ENCODE data around the gene MSL3B.

The MSL3B gene

GRCh38 chr2:233912691-233913423 lies 44.7 kb upstream of the MSL3B start:
- H3K79me2 ChIP-seq (ENCODE audit: low read depth) = no peaks in the 10 kb centered on the region
- no peaks in the 10 kb centered on the region for H3K4me1 ChIP-seq (replicated peaks; ENCODE audit: insufficient read depth)
- DNase-seq = peak in 1 of 2 experiments; percentile 54
- H3K9me2 ChIP-seq (ENCODE audit: insufficient read depth) = no peaks in the 10 kb centered on the region
- H3K27ac ChIP-seq = no peak overlapping the region
- no peak overlapping the region for H3K4me2 ChIP-seq
- no peaks in the 10 kb centered on the region for H3K36me3 ChIP-seq (ENCODE audit: low read depth)
- intact Hi-C loops (cut with micrococcal nuclease; ENCODE audit: unreplicated experiment) = no loop called here
- H2AFZ ChIP-seq = no peak overlapping the region
- no peaks in the 10 kb centered on the region; the same call in 1 of the 2 replicates for H3K9me3 ChIP-seq (ENCODE audit: insufficient read depth, low read depth)
- no peaks in the 10 kb centered on the region for H4K20me1 ChIP-seq (ENCODE audit: insufficient read depth)
- ChIA-PET CTCF (interaction anchor here (1.1 kb wide), 1 partner anchor 9 kb away, joined by 3 read pairs; no protein-coding TSS in a partner anchor), POLR2A (ENCODE audit: unreplicated experiment) (interaction anchor here (0.7 kb wide), 1 partner anchor 491 kb away, joined by 5 read pairs; no protein-coding TSS in a partner anchor)
- H3K4me3 ChIP-seq = no peak overlapping the region
- BruUV-seq (replicated peaks) = no TSS peak
- no peaks in the 10 kb centered on the region for H3F3A ChIP-seq (ENCODE audit: insufficient read depth, low read depth)
- peaks cover 55% of the 10 kb centered on the region for H3K27me3 ChIP-seq (ENCODE audit: insufficient read depth, low read depth)
- TF ChIP-seq CTCF (conservative IDR thresholded peaks at IDR 0.05) = no peak
- no peak for TF ChIP-seq EZH2 (IDR thresholded peaks at IDR 0.05; ENCODE audit: low read depth)

GRCh38 chr2:233907627-233908026 lies 39.4 kb upstream of the MSL3B start:
- no TSS peak for BruUV-seq (replicated peaks)
- Histone ChIP-seq H2AFZ (no peak overlapping the region), H4K20me1 (ENCODE audit: insufficient read depth) (no peaks in the 10 kb centered on the region), H3K79me2 (ENCODE audit: low read depth) (no peaks in the 10 kb centered on the region), H3F3A (ENCODE audit: insufficient read depth, low read depth) (no peaks in the 10 kb centered on the region), H3K4me3 (no peak overlapping the region), H3K27me3 (ENCODE audit: insufficient read depth, low read depth) (peaks cover 99% of the 10 kb centered on the region), H3K4me2 (no peak overlapping the region), H3K9me3 (ENCODE audit: insufficient read depth, low read depth) (no peaks in the 10 kb centered on the region; the same call in 1 of the 2 replicates), H3K9me2 (ENCODE audit: insufficient read depth) (no peaks in the 10 kb centered on the region), H3K36me3 (ENCODE audit: low read depth) (no peaks in the 10 kb centered on the region), H3K4me1 (replicated peaks; ENCODE audit: insufficient read depth) (no peaks in the 10 kb centered on the region), H3K27ac (no peak overlapping the region)
- POLR2A ChIA-PET (ENCODE audit: unreplicated experiment) = no interaction called here
- peak in 1 of 2 experiments; percentile 15 for DNase-seq
- CTCF ChIA-PET = no interaction called here
- TF ChIP-seq CTCF (conservative IDR thresholded peaks at IDR 0.05) (no peak), EZH2 (IDR thresholded peaks at IDR 0.05; ENCODE audit: low read depth) (no peak)
- intact Hi-C loops (cut with micrococcal nuclease; ENCODE audit: unreplicated experiment) = no loop called here

GRCh38 chr2:233905945-233906344 lies 37.8 kb upstream of the MSL3B start:
- H3K27me3 ChIP-seq (ENCODE audit: insufficient read depth, low read depth) = peaks cover 99% of the 10 kb centered on the region
- TF ChIP-seq CTCF (conservative IDR thresholded peaks at IDR 0.05) (no peak), EZH2 (IDR thresholded peaks at IDR 0.05; ENCODE audit: low read depth) (no peak)
- ChIA-PET CTCF (no interaction called here), POLR2A (ENCODE audit: unreplicated experiment) (no interaction called here)
- H3K9me2 ChIP-seq (ENCODE audit: insufficient read depth) = no peaks in the 10 kb centered on the region
- H3K27ac ChIP-seq = no peak overlapping the region
- no peaks in the 10 kb centered on the region; the same call in 1 of the 2 replicates for H3K9me3 ChIP-seq (ENCODE audit: insufficient read depth, low read depth)
- H4K20me1 ChIP-seq (ENCODE audit: insufficient read depth) = no peaks in the 10 kb centered on the region
- H3K4me2 ChIP-seq = no peak overlapping the region
- DNase-seq = no peak
- H3K4me3 ChIP-seq = no peak overlapping the region
- H3F3A ChIP-seq (ENCODE audit: insufficient read depth, low read depth) = no peaks in the 10 kb centered on the region
- H3K4me1 ChIP-seq (replicated peaks; ENCODE audit: insufficient read depth) = no peaks in the 10 kb centered on the region
- intact Hi-C loops (cut with micrococcal nuclease; ENCODE audit: unreplicated experiment) = no loop called here
- no TSS peak for BruUV-seq (replicated peaks)
- H3K36me3 ChIP-seq (ENCODE audit: low read depth) = no peaks in the 10 kb centered on the region
- no peak overlapping the region for H2AFZ ChIP-seq
- no peaks in the 10 kb centered on the region for H3K79me2 ChIP-seq (ENCODE audit: low read depth)

All from PC-9 (cell line).